Activated CD4-positive, alpha-beta T cell treated with anti-CD3 and anti-CD28 coated beads for 1 hour (primary cell): ENCODE results near the gene ZBTB4.
"Not testable (repeated sequence)": the region's sequence is repeated elsewhere in the genome, so short reads cannot be mapped to it uniquely, and the experiment has no call there.

Source experiments
- DNase-seq: peaks from one replicate; pipeline ENCODE4 v3.0.0-alpha.2; 2020

Gene ZBTB4

DNA sequence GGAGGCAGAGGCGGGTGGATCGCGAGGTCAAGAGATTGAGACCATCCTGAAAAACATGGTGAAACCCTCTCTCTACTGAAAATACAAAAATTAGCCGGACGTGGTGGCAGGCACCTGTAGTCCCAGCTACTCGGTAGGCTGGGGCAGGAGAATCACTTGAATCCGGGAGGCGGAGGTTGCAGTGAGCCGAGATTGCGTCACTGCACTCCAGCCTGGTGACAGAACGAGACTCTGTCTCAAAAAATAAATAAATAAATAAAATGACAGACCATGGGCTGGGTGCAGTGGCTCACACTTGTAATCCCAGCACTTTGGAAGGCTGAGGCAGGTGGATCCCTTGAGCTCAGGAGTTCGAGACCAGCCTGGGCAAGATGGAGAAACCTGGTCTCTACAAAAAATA is 9.6 kb downstream of the ZBTB4 start:
- DNase-seq: not testable (repeated sequence)

GRCh38 chr17:7468804-7469389 is 10.5 kb downstream of the ZBTB4 start:
- no peak for DNase-seq

DNA sequence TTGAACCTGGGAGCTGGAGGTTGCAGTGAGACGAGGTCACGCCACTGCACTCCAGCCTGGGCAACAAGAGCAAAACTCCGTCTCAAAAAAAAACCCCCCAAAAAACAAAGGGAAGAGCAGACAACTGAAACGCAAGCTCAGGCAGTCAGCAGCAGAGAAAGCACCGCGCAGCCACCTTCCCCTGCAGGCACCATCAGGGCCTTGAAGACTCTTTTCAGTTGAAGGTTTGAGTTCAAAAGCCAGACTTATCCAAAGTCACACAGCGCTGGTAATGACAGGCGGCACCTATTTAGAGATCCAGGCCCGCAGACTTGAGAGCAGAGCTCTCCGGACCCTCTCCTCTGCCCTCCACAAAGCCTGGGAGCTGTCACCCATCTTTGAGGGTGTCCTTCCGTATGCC is 11.1 kb downstream of the ZBTB4 start:
- DNase-seq: no peak

- DNase-seq: no peak
Observed at GRCh38 chr17:7467498-7467897, 11.9 kb downstream of the ZBTB4 start.

DNA sequence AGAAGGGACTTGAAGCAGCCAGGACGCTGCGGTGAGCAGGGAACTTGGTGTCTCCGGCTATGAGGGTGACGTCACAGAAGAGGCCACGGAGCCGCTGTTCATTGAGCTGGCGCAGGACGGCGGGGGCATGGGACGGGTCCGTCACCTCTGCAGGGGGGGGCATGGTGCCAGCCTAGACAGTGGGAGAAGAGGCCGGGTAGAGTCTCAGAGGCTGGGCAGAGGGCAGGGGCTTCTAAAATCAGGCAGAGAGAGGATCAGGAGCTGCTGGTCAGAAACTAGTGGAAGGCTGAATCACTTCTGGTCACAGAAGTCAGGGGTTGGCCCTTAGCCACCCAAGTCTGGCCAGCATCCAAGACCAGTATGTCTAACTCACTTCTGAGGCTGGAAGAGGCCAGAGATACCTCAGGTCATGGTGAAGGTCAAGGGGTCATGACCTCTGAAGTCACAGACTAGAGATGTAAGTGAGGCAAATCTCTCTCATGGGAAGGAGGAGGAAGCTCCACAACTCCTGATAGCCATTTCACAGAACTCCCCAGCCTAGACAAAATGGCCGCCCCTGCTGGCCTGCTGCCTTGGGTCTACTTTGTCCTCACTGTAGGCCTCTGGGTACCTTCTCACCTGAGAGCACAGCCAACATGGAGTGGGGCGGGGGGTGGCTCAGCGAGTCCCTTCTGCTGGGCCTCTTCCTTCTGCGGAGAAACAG is 12.6 kb downstream of the ZBTB4 start:
- DNase-seq: no peak

DNA sequence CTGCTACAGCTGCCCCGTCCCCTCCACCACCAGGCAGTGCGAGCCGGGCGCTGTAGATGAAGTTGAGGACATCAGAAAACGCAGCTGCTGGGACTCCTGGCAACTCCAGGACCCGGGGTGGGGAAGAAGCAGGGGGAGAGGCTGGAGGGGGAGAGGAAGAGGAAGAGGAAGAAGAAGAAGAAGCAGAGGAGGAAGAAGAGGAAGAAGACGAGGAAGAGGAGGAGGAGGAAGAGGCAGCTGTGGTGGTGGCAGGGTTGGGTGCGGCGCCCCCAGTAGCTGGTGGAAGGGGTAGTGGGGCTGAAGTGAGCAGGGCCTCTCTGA is 13.2 kb downstream of the ZBTB4 start:
- no peak for DNase-seq

DNA sequence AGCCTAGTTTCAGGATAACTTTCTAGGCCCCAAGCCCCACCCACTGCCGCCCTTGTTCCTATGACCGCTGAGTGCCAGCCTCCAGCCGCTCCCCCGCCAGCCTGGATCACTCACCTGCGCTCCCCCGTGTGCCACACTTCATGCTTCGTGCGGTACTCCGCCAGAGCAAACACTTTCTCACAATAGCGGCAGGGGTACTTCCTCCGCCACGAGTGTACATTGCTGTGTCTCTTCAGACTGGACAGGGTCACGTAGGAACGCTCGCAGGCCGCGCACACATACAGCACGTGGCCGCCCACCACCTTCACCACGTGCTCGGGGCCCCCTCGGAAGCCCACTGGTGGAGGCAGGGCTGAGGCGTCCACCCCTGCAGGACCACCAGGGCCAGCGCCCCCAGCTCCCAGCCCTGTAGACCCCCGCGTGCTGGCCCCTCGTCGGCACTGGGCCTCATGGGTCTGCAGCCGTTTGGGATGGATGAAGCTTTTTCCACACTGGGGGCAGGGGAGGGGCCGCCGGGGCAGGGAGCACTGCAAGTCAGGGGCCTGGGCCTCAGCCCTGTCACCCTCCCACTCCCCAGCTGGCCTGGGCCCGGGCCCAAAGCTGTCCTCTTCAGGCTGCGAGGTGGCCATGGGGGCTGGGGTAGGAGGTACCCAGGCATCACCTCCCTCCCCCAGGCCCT is 13.7 kb downstream of the ZBTB4 start:
- no peak for DNase-seq

DNA sequence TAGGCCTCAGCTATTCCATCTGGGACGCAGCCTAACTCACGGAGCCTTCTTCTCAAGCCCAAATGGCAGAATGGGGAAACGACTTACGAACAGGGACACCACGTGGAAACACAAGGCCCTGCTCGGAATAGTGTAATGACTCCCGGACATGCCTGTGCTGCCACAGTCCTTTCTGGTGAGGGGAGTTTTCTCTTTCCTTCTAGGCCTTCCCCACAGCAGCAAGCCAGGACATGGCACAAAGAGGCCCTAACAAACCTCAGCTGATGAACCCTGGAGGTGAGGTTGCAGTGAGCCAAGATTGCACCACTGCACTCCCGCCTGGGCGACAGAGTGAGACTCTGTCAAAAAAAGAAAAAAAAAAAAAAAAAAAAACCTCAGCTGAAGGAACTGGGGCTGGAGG is 15.3 kb downstream of the ZBTB4 start:
- no peak for DNase-seq

DNA sequence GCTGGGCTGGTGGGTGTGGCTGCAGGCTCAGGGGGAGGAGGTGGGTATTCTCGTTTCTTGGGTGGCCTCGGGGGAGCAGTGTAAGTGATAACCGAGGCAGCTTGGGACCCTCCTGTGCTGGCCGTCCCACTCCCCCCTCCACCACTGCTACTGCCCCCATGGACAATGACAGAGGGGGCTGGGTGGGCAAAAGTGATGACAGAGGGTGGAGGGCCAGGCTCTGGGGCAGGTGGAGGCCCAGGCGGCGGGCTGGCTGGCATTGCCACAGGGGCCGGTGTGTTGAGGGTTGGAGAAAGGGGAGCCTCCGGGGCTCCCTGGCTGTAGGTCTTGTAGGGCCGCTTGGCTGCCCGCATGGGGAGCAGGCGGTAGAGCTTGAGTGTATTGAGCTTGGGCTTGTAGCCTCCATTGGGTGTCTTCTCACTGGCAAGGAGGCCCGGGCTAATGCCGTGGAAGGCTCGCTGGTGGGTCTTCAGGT is 16.0 kb downstream of the ZBTB4 start:
- DNase-seq: no peak

DNA sequence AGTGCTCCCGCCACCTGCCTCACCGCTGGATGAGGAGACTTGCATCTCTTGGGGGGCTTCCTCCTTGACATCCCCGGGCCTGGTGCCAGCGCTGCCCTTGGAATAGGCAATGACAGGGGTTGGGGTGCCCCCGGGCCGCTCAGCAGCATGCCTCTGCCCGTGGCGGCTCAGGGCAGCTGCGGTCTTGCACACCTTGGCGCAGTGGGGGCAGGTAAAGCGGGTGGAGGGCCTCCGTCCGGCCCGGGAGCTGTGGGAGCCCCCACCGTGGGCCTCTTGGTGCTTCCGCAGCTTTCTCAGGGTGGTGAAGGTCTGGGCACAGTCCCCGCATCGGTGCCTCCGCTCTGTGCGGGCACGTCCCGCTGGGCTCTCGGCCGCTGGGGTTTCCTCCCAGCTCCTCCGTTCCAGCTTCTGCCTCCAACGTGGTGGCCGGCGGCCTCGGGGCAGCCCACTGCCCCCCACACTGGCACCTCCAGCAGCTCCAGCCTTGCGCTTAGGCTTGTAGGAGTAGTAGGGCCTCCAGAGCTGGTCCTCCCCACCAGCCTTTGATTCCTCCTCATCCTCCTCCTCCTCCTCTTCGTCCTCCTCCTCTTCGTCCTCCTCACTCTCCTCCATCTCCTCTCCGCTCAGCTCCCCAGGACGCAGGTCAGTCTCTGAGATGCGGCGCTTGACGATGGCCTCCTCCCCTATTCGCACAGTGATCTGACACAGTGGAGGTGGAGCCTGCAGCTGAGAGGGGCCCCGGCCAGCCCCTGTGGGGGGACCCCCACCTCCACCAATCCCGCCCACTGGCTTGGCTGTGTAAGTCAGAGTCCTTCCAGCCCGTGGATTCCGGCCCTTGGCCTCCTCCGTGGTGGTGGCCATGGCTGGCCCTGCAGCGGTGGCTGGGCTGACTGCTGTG is 16.7 kb downstream of the ZBTB4 start:
- no peak for DNase-seq

GRCh38 chr17:7460850-7461660 is 18.4 kb downstream of the ZBTB4 start:
- DNase-seq: no peak

DNA sequence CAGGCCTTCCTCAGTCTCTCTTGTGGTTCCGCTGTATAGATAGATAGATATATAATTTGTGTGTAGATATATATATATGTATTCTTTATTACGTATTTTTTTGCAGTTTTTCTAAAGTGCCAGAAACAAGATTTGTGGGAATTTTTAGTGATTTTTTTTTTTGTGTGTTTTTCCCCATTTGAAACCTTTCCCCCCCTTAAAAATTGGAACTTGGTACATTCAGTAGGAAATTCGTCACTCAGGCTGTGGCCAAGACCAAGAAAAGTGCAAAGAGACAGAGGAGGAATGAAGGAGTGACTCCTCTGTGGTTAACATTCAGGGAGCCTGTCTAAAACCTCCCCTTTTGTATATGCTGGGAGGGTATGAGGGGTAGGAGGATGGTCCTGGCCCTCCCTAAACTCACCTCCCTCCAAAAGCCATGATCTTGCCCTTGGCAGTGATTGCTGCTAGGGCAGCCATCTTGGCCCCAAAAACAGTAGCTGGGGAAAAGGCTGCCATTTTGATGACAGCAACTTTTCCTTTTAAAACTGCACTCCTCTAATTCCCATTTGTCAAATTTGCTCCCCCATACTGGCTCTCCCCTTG is 19.4 kb downstream of the ZBTB4 start:
- no peak for DNase-seq

GRCh38 chr17:7448461-7448860 is 31.0 kb downstream of the ZBTB4 start:
- no peak for DNase-seq

- DNase-seq: no peak
Observed at GRCh38 chr17:7445619-7445968, 33.8 kb downstream of the ZBTB4 start.

- DNase-seq: no peak
Observed at GRCh38 chr17:7444682-7445618, 34.5 kb downstream of the ZBTB4 start, which contains the start of gene CHRNB1. Gene CHRNB1, plus strand, starts transcription at chr17:7445061. Its CDS starts 67 bp downstream, at chr17:7445128.

- no peak for DNase-seq
Observed at GRCh38 chr17:7443499-7444485, 35.6 kb downstream of the ZBTB4 start.

- DNase-seq: no peak
Observed at GRCh38 chr17:7442142-7442541, 37.3 kb downstream of the ZBTB4 start.

DNA sequence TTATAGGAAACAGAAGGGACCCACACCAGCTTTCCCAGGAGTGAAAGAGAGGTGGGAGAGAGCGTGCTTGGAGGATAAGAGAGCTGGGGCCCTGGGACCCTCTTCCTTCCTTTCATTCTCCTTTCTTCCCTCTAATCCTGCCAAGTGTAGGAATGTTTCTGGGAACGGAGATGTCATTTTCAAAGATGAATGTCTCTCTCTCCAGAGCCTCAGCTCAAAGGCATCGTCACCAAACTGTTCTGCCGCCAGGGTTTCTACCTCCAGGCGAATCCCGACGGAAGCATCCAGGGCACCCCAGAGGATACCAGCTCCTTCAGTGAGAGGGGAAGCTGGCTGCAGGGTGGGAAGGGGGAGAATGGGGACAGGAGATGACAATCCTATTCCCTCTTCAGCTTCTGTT is 38.2 kb downstream of the ZBTB4 start:
- DNase-seq: no peak

DNA sequence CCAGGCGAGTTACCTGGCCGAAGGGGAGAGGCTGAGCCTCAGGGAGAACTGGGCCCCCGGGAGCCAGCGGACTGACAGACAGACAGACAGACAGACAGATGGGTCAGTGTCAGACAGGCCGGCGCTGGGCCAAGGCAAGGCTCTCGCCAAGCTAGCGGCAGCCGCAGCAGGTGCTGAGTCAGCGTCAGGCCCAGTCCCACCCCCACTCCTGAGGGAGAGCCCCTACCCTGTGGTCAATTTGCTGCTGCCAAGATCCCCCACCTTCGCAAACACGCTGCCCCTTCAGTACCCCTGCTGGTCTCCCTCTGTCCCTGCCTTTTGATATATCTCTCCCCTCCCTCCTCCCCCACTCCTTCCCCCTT is 38.6 kb downstream of the ZBTB4 start:
- no peak for DNase-seq
